Breast epithelium (tissue), 4 donors: Measurements from ENCODE around the gene CCDC57. TPM values are rescaled to one million over a fixed set of nuclear protein-coding genes. Genes with fewer than 3 reads are reported as not detected.

ENCODE experiments used
- DNase-seq, 2 donors: peaks; one replicate each; pipeline ENCODE4 v3.0.0-alpha.2; 2019; ENCODE audit warnings: low spot score in 2 of 2
- H3K27ac ChIP-seq, 2 donors: fragments of 200-600 bp; sonication (generic) in 1 of 2; one replicate each; pipeline ENCODE4 v1.5.1; 2016 to 2019; ENCODE audit warnings: mild to moderate bottlenecking in 1 of 2
- H3K27me3 ChIP-seq, 2 donors: fragments of 200-600 bp; sonication (generic) in 1 of 2; one replicate each; pipeline versions ENCODE4 v1.5.1 to v1.6.0; 2017 to 2019; ENCODE audit warnings: control low read depth in 1 of 2, mild to moderate bottlenecking in 1 of 2
- H3K36me3 ChIP-seq: fragments of 200-600 bp; one replicate; pipeline ENCODE4 v1.5.1; 2019
- H3K4me1 ChIP-seq, 2 donors: fragments of 200-600 bp; sonication (generic); one replicate each; pipeline ENCODE4 v1.5.1; 2016 to 2019; ENCODE audit warnings: control low read depth in 1 of 2
- H3K4me3 ChIP-seq, 3 donors: fragments of 200-600 bp; sonication (generic); 1 replicate in 2 of 3; 2 replicates in 1 of 3; pipeline ENCODE4 v1.5.1; 2016 to 2019; ENCODE audit warnings: mild to moderate bottlenecking in 3 of 3, moderate library complexity in 2 of 3
- H3K9me3 ChIP-seq, 2 donors: fragments of 200-600 bp; sonication (generic) in 1 of 2; one replicate each; pipeline ENCODE4 v1.5.1; 2016 to 2019; ENCODE audit warnings: control low read depth in 1 of 2
- POLR2A ChIP-seq: fragments of 450-650 bp; IDR thresholded peaks from one replicate; pipeline ENCODE4 v1.6.1; 2016; ENCODE audit warnings: antibody characterized with exemption, mild to moderate bottlenecking, moderate library complexity
- POLR2AphosphoS5 ChIP-seq, 3 donors: sonication (generic); formaldehyde crosslinking; IDR thresholded peaks; one replicate each; pipeline ENCODE4 v1.6.1; 2017; ENCODE audit warnings: antibody characterized with exemption in 3 of 3
- intact Hi-C: fragments of 100-400 bp; cut with DNase I; formaldehyde crosslinking; loops from one replicate; pipeline ENCODE4 v1.15.1; 2023; ENCODE audit warnings: low total_unique reads
- total RNA-seq, 3 donors: library from RNA; depleted of rRNA; stranded (reverse); fragments of >200 nt; gene quantifications; one replicate each; pipeline ENCODE4 v1.1.0, GENCODE V29; 2016
- TF ChIP-seq, protein P1 (sequence below), 3 donors: fragments of 450-650 bp; IDR thresholded peaks; one replicate each; pipeline ENCODE4 v1.5.1; 2016 to 2017; ENCODE audit warnings: antibody characterized with exemption in 3 of 3, mild to moderate bottlenecking in 3 of 3, moderate library complexity in 3 of 3

CCDC57 gene
- total RNA-seq, 3 donors from 2014 or later, result 13.4 to 56.9 (median 52.8) TPM

DNA sequence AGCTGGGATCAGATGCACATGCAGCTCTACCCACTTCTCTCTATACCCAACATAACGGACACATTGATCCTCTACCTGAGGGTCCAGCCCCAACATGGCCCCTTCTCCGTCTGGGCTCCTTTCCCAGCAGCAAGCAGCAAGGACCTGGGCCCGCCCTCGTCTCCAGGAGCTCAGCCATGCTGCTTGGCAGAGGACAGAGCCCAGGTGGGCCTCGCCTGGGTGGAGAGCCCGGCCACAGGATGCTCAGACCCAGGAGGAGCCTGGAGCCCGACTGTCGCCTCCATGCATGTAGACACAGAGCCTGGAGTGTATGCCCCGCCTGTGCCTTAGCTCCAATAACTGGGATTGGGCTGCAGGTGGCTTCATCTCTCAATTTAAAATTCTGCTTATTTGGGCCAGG lies 57.0 kb downstream of the CCDC57 start:
- H3K4me3 ChIP-seq, result no peak overlapping the region
- H3K27me3 ChIP-seq, result no peaks in the 10 kb centered on the region
- H3K9me3 ChIP-seq, result no peaks in the 10 kb centered on the region
- TF ChIP-seq POLR2AphosphoS5 (IDR thresholded peaks at IDR 0.05), result no peak
- TF ChIP-seq, protein P1, sequence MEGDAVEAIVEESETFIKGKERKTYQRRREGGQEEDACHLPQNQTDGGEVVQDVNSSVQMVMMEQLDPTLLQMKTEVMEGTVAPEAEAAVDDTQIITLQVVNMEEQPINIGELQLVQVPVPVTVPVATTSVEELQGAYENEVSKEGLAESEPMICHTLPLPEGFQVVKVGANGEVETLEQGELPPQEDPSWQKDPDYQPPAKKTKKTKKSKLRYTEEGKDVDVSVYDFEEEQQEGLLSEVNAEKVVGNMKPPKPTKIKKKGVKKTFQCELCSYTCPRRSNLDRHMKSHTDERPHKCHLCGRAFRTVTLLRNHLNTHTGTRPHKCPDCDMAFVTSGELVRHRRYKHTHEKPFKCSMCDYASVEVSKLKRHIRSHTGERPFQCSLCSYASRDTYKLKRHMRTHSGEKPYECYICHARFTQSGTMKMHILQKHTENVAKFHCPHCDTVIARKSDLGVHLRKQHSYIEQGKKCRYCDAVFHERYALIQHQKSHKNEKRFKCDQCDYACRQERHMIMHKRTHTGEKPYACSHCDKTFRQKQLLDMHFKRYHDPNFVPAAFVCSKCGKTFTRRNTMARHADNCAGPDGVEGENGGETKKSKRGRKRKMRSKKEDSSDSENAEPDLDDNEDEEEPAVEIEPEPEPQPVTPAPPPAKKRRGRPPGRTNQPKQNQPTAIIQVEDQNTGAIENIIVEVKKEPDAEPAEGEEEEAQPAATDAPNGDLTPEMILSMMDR (IDR thresholded peaks at IDR 0.05), result no peak
- no peak for TF ChIP-seq POLR2A
- intact Hi-C loops, result no loop called here
- peaks cover 5 to 6% of the 10 kb centered on the region in 2 donors for H3K4me1 ChIP-seq
- no peak overlapping the region for H3K27ac ChIP-seq
- no peaks in the 10 kb centered on the region for H3K36me3 ChIP-seq
- no peak for DNase-seq

DNA sequence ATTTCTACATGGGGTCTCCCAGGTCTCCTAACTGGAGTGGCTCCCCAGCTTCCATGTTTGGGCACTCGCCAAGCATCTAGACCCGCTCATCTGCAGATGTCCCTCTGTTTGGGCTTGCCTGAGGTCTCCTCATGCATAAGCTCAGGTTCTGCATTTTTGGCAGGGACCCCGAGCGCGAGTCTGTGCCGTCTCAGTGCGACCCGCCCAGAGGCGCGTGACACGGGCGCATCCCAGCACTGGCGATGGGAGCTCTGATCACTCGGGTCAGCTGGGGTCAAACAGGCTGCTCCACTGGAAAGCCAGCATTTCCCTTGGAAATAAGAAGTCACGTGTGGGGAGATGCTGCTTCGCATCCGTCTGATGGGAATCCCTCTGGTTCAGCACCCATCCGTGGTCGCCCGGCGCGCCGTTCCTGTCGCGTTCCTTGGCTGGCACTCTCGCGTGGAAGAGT lies 57.7 kb downstream of the CCDC57 start:
- TF ChIP-seq, protein P1 (IDR thresholded peaks at IDR 0.05), result no peak
- no peak for TF ChIP-seq POLR2A
- TF ChIP-seq POLR2AphosphoS5 (IDR thresholded peaks at IDR 0.05), result no peak
- intact Hi-C loops, result loop anchor here (5.0 kb wide), 1 partner anchor 123 kb away; the partner anchor contains the start of gene RAC3
- no peak overlapping the region for H3K27ac ChIP-seq
- no peaks in the 10 kb centered on the region for H3K9me3 ChIP-seq
- no peak overlapping the region for H3K4me3 ChIP-seq
- peaks cover 5 to 6% of the 10 kb centered on the region in 2 donors for H3K4me1 ChIP-seq
- no peak for DNase-seq
- no peaks in the 10 kb centered on the region for H3K27me3 ChIP-seq
- no peaks in the 10 kb centered on the region for H3K36me3 ChIP-seq

DNA sequence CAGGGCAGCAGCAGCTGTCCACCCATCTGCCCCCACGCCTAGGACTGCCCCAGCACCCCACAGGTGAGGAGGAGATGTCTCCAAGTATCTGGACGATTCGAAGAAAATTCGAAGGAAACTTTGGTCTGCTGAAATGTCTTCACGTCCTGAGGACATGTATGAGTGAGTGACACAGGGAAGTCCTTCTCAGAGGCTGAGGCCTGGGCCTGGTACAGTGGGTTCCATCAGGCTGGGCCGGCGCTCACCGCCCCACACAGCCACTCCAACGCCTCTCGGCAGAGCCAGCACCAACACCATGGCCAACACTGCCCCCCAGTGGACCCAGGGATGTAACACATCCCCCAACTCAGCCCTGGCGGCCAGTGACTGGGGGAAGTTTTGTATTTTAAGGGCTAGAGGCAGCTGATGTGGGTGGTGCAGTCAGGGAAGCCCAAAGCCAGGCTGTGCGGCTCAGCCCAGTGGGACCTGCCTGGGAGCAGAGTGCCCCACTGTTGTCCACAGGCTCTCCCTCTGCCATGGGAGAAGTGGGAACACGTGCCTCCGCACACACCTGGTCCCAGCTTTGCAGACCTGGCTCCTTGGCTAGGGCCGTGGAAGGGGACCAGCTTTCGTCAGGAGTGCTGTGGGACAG lies 58.8 kb downstream of the CCDC57 start:
- Histone ChIP-seq H3K36me3 (no peaks in the 10 kb centered on the region), H3K27me3 (no peaks in the 10 kb centered on the region), H3K4me3 (no peak overlapping the region), H3K27ac (peak overlapping the region; percentile 87 to 97), H3K4me1 (peaks cover 5 to 6% of the 10 kb centered on the region in 2 donors), H3K9me3 (no peaks in the 10 kb centered on the region)
- intact Hi-C loops, result loop anchor here (1.0 to 5.0 kb wide), 2 partner anchors 48 to 122 kb away; partner anchors contain the start of gene RAC3
- TF ChIP-seq POLR2AphosphoS5 (IDR thresholded peaks at IDR 0.05) (peak in 1 of 3 donors; percentile 34), POLR2A (no peak)
- TF ChIP-seq, protein P1 (IDR thresholded peaks at IDR 0.05), result peak; percentile 92 to 98 (median 98)
- peak; percentile 75 to 82 for DNase-seq

DNA sequence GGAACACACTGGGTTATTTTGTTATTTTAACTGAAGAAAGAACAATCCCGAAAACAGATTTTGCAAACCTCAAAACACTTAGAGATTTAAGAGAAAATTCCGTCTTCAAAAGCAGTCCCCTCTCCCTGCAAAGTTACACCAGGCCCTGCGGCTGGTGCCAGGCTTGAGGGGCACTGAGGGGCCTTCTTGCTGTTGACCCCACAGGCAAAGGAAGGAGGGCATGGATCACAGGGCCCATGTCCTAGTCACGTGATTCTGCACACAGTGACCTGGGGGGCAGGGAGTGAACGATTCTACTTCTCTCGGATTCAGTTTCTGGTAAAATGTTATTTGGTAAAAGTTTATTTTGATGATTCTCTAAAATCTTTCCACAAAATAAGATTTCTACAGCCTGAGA lies 59.3 kb downstream of the CCDC57 start:
- Histone ChIP-seq H3K36me3 (no peaks in the 10 kb centered on the region), H3K27me3 (no peaks in the 10 kb centered on the region), H3K27ac (peak overlapping the region; percentile 87 to 97), H3K4me1 (peaks cover 5 to 6% of the 10 kb centered on the region in 2 donors), H3K4me3 (no peak overlapping the region), H3K9me3 (no peaks in the 10 kb centered on the region)
- intact Hi-C loops, result loop anchor here (1.0 to 5.0 kb wide), 2 partner anchors 47 to 121 kb away; partner anchors contain the start of gene RAC3
- no peak for DNase-seq
- no peak for TF ChIP-seq POLR2AphosphoS5 (IDR thresholded peaks at IDR 0.05)
- TF ChIP-seq, protein P1 (IDR thresholded peaks at IDR 0.05), result no peak

DNA sequence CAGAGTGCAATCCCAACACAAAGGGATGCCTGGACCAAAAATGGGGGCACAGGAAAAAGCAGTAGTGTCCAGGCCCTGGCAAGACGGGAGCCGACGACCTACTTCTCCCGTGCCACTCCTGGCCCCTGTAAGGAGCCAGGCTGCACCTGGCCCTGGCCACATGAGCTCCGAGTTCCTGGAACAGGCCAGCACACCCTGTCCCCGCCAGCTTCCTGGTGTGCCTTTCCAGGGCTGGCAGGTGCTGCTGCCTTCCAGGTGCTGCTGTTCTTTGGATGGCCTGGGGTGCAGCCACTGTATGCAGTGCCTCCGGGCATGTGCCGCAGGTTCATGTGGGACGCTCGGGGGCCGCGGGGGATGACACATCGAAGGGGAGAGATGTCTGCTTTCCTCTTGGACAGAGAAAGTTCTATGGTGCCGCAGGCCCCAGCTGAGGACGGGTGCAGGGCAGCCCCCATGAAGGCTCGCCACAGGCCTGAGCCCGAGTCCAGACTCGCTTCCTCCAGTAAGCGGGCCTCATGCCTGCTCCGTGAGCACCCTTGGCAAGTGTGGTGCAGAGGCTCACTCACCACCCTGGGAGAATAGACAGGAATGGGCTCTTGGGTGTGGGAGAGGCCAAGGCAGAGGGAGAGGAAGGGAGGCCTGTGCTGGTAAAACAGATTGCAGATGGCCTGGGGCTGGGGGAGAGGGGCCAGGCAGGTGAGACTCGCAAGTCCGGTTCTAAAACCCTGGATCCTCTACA lies 59.9 kb downstream of the CCDC57 start:
- Histone ChIP-seq H3K27ac (peak overlapping the region; percentile 87 to 97), H3K36me3 (no peaks in the 10 kb centered on the region), H3K4me1 (peaks cover 5 to 6% of the 10 kb centered on the region in 2 donors), H3K27me3 (no peaks in the 10 kb centered on the region), H3K4me3 (peak overlapping the region in 1 of 3 donors; percentile 22), H3K9me3 (no peaks in the 10 kb centered on the region)
- DNase-seq, result peak; percentile 75 to 76
- intact Hi-C loops, result loop anchor here (1.0 to 5.0 kb wide), 2 partner anchors 46 to 120 kb away; partner anchors contain the start of gene RAC3
- TF ChIP-seq, protein P1 (IDR thresholded peaks at IDR 0.05), result no peak
- TF ChIP-seq POLR2A, result no peak
- TF ChIP-seq POLR2AphosphoS5 (IDR thresholded peaks at IDR 0.05), result peak; percentile 12 to 57 (median 28)
